DMS 273 (cell line): ENCODE results near the gene ATP9B.

Source experiments
- DNase-seq: peaks from one replicate; lab custom pipeline; 2025; ENCODE audit not compliant: unreplicated experiment; lab: John Stamatoyannopoulos, UW

ATP9B gene

DNA sequence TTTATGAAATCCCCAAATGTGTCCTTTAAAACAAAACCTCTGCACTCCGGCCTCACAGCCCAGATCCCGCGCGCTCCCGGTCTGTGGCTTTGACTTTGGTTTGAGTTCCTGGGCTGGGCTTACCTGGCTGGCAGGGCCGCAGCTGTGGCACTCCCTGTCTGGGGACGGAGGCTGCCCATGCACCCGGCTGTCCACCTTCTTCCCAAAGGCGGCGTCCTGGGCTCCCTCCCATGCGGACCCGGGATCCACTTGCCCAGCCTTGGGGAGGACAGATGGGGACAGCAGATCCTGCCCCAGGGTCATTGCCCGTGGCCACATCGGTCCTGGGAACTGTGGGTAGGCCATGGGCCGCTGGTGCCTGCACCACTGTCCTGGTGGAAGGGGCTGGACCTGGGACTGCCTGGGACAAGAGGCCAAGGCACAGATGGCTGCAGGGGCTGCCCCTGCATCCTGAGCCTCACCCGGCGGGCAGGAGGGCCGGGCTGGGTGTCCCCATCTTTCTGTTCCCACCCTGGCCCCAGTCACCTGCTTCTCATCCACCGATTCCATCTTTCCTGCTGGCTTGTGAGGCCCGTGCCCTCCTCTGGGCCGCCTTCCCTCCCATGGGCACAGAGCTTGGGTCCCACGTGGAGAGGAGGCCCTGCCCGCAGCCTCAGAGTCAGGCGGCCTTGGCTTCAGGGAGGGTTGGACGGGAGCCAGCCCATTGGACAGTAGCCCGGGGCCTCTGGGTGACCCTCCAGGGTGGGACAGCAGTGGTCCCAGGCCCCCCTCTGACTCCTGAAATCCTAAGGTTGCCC is 354.2 kb downstream of the ATP9B start:
- DNase-seq: no peak

DNA sequence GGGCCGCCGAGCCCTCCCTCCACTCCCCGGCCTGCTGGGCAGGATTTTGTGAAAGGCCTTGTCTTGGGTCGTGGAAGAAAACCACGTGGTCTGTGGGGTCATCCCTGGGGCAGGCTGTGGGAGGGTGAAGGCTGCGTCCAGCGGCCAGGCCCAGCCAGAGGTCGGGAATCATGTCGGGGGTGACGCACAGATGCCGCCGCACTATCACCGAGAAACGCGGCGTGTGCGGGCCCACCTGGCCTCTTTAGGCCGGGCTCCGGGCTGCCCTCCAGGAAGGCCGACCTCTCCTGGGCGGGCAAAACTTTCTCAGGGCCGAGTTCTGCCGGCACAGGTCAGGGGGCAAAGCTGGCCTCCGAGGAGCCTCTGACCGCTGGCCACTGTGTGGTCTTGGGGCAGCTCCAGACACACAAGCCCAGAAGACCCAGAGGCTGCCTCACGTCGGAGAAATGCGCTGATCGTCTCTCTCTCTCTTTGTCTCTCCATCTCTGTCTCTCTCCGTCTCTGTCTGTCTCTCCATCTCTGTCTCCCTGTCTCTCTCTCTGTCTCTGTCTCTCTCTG is 354.9 kb downstream of the ATP9B start:
- no peak for DNase-seq

DNA sequence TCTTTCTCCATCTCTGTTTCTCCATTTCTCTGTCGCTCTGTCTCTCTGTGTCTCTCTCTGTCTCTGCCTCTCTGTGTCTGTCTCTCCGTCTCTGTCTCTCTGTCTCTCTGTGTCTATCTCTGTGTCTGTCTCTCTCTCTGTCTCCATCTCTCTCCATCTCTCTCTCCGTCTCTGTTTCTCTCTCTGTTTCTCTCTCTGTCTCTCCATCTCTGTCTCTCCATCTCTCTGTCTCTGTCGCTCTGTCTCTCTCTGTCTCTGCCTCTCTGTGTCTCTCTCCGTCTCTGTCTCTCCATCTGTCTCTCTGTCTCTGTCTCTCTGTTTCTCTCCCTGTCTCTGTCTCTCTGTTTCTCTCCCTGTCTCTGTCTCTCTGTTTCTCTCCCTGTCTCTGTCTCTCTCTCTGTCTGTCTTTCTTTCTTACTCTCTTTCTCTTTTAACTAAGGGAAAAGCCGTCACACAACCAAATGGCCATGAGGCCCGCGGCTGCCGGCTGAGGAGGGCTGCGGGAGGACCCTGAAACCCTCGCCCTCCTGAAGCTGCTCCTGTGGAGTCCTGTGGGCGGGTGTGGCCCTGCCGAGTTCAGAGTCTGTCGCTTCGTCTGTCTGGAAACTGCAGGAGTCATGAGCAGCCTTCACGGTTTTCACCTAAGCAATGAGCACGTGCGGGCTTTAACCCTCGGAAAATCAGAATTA is 355.8 kb downstream of the ATP9B start:
- no peak for DNase-seq

DNA sequence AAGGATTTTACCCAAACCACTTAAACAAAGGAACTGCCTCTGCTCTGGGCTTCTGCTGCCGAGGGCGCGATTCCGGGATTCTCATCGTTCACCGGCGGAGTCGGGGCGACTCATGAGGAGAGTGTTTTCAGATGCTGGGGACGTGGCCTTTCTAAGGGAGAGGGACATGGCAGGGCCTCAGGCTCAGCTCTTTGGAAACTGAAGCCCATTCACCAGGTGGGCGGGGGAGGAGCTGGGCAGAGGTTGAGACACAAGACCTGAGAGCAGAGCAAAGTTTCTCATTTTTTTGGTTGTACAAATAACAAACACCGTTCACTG is 356.3 kb downstream of the ATP9B start:
- no peak for DNase-seq

DNA sequence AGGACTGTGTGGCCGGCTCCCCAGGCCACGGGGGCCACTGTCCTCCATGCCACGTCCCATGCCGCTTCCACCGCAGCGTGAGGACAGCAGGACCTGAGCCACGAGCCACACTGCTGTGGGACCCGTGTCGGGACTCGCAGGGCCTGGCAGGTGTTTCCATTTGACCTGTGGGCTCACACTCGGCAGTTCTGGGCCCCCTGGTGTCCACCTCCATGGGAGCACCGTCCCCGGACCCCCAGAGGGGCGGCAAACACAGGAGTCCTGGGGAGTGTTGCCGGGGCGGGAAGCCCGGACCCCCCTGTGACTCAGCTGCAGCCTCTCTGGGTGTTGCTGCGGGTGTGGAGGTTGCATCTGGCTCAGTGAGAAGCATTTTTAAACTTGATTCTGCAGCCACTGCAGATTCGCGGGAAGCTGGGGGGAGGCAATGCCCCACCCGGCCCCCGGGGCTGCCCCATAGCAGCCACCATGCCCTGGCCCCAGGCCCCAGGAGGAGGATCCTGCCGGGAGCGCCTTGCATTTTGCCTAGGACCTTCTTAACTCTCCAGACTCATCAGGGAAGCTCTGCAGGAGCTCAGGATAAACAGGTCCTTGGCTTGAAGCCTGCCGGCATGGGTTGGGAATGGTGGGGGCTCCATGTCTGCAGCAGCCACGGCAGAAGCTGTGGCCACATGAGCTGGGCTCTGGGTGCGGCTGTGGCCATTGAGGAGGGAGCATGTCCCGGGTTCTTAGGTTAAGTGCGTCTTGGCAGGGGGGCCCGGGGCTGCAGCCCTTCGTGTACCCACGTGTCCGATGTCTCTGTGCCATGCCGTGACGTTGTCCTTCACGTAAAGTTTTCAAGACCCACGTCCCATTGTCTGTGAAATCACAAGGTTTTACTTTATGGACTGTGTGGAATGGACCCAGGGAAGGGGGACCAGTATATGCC is 357.4 kb downstream of the ATP9B start:
- no peak for DNase-seq

DNA sequence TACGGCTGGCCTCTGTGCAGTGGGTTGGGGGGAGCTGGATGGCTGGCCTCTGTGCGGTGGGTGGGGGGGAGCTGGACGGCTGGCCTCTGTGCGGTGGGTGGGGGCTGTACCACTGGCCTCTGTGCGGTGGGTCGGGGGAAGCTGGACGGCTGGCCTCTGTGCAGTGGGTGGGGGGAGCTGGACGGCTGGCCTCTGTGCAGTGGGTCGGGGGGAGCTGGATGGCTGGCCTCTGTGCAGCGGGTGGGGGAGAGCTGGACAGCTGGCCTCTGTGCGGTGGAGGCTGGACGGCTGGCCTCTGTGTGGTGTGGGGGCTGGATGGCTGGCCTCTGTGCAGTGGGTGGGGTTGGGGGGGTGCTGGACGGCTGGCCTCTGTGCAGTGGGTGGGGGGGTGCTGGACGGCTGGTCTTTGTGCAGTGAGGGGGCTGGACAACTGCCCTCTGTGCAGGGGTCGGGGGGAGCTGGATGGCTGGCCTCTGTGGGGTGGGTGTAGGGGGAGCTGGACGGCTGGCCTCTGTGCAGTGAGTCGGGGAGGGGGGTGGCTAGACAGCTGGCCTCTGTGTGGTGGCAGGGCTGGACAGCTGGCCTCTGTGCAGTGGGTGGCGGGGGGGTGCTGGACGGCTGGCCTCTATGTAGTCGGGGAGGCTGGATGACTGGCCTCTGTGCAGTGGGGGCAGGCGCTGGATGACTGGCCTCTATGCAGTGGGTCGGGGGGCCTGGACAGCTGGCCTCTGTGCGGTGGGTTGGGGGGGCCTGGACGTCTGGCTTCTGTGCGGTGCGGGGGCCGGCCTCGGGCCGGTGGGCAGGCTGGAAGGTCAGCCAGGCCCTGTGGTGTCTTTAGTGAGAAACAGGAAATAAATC is 358.4 kb downstream of the ATP9B start:
- no peak for DNase-seq
